Bronchial epithelial cell (primary cell): Measurements from ENCODE around the gene PPP1R18. TPM values are rescaled to one million over a fixed set of nuclear protein-coding genes. Genes with fewer than 3 reads are reported as not detected.
A peak's percentile ranks its signal among the peaks of the same experiment; 100 is the strongest.
"Not testable (repeated sequence)": the region's sequence is repeated elsewhere in the genome, so short reads cannot be mapped to it uniquely, and the experiment has no call there.

Experiments
- DNase-seq: peaks from one replicate; pipeline ENCODE4 v3.0.0-alpha.2; 2010; ENCODE audit warnings: low read depth
- FAIRE-seq: peaks from 2 replicates; lab custom pipeline; 2011; peaks lifted over from hg19 to GRCh38; lab: Jason Lieb, UNC
- H3K27me3 ChIP-seq: 2 replicates; pipeline ENCODE4 v1.5.1; 2011; ENCODE audit warnings: low read length; ENCODE audit not compliant: control insufficient read depth, insufficient read depth
- H3K36me3 ChIP-seq: 2 replicates; pipeline ENCODE4 v1.5.1; 2011; ENCODE audit warnings: low read length; ENCODE audit not compliant: control insufficient read depth, insufficient read depth
- H3K4me3 ChIP-seq: 2 replicates; pipeline ENCODE4 v1.5.1; 2011; ENCODE audit warnings: mild to moderate bottlenecking, low read depth, low read length, control low read depth
- total RNA-seq: library from RNA; depleted of rRNA; stranded (reverse); fragments of >200 nt; gene quantifications from 2 replicates; pipeline ENCODE4 v1.2.1, GENCODE V29; 2014
- TF ChIP-seq, protein P1 (sequence below): IDR thresholded peaks from 2 replicates; pipeline ENCODE4 v1.5.1; 2011; ENCODE audit warnings: mild to moderate bottlenecking, moderate library complexity, low read length, control low read depth, inconsistent platforms; ENCODE audit not compliant: insufficient read depth, severe bottlenecking

The PPP1R18 gene
- total RNA-seq, 1 donor from 2014 or later = 32.6 TPM

DNA sequence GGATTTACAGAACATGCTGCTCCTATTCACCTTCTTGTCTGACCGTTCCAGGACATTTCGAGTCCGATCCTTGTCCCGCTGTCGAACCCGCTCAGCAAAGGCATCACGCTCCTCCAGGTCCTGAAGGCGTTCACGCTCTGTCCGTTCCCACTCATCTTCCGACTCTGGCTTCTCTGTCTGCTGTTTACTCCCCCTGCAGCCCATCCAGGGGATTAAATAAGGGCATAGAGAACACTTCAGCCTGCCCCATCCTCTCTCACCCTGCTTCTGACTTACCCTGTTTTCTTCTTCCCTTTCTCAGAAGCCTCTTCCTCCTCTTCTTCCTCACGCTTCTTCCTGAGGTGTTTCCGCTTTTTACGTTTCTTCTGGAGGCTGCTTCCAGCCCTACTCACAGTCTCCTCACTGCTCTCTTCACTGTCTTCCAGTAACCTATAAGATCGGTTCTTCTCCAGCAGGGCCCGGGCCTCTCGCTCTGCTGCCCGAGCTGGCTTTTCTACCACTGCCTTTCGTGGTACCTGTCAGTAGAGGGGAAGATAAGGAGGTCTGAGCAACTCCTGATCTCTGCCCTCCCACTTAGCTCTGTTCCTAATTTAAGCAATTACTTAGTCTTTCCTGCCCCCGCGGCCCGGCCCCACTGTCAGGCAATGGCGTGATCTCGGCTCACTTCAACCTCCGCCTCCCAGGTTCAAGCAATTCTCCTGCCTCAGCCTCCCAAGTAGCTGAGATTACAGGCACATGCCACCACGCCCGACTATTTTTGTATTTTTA, 15.5 kb downstream of the PPP1R18 start:
- FAIRE-seq (no peak), DNase-seq (no peak)
- Histone ChIP-seq H3K36me3 (peaks cover 13% of the 10 kb centered on the region), H3K27me3 (no peaks in the 10 kb centered on the region), H3K4me3 (no peak overlapping the region)
- TF ChIP-seq, protein P1, sequence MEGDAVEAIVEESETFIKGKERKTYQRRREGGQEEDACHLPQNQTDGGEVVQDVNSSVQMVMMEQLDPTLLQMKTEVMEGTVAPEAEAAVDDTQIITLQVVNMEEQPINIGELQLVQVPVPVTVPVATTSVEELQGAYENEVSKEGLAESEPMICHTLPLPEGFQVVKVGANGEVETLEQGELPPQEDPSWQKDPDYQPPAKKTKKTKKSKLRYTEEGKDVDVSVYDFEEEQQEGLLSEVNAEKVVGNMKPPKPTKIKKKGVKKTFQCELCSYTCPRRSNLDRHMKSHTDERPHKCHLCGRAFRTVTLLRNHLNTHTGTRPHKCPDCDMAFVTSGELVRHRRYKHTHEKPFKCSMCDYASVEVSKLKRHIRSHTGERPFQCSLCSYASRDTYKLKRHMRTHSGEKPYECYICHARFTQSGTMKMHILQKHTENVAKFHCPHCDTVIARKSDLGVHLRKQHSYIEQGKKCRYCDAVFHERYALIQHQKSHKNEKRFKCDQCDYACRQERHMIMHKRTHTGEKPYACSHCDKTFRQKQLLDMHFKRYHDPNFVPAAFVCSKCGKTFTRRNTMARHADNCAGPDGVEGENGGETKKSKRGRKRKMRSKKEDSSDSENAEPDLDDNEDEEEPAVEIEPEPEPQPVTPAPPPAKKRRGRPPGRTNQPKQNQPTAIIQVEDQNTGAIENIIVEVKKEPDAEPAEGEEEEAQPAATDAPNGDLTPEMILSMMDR = peak; percentile 4

DNA sequence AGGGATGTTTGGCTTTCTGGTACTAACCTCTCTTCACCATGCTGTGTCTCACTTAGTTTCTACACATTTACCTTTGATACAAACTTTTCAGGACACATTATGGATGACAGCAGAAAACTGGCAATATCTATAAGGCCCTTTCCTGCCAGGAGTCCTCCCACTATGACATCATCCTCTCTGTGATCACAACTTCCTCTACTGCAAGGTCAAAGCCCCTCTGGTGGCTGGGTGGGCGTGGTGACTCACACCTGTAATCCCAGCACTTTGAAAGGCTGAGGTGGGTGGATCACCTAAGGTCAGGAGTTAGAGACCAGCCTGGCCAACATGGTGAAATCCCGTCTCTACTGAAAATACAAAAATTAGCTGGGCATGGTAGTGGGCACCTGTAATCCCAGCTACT, 20.1 kb downstream of the PPP1R18 start:
- peaks cover 36% of the 10 kb centered on the region for H3K36me3 ChIP-seq
- DNase-seq = peak; percentile 64
- H3K27me3 ChIP-seq, FAIRE-seq, H3K4me3 ChIP-seq: not testable (repeated sequence)

DNA sequence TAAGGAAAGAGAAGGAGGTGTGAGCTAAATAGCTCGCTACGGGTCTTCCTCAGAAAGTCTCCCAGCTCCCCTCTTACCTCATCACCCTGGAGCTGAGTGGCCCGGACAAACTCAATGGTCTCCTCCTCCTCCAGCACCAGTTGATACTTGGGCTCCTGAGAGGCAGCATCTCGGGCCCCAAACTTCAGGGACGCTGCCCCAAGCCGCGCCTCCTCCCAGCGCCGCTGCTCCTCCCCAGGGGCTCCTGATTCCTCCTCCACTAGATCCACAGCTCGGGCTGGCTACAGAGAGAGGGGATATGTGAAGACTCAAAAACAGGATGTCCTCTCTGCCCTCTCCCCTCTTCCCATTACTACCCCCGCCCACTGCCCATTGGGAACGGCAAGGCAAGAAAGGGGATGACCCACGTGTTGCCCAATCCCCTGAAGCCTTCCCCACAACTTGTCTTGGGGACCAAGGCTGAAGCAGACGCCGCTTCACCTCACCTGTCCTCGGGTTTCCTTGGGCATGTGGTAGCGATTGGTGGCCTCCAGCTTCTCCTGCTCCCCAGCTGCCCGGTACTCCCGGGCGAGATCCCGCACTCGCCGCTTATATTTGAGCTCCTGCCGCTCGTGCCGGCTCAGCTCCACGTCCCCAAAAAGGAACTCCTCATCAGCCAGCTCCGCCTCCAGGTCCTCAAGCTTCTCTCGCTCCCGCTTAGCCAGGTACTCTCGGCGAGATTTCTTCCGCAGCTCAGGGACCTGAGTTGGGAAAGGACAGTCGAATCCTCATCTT, 21.3 kb downstream of the PPP1R18 start:
- FAIRE-seq (no peak), DNase-seq (no peak)
- peaks cover 35% of the 10 kb centered on the region for H3K36me3 ChIP-seq
- TF ChIP-seq, protein P1 = no peak
- H3K4me3 ChIP-seq = no peak overlapping the region
- no peaks in the 10 kb centered on the region for H3K27me3 ChIP-seq

DNA sequence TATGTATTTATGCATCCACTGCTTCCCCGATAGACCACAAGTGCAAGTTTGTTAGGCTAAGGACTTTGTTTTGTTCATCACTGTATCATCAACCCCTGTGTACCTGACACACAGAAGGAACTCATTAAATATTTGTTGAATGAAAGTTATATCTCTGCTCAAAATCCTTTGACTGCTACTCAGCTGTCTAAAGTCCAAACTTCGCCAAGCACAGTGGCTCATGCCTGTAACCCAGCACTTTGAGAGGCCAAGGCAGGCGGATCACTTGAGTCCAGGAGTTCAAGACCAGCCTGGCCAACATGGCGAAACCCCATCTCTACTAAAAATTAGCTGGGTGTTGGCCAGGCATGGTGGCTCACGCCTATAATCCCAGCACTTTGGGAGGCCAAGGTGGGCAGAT, 28.5 kb downstream of the PPP1R18 start:
- not testable (repeated sequence) for H3K4me3 ChIP-seq, FAIRE-seq, DNase-seq, H3K27me3 ChIP-seq
- H3K36me3 ChIP-seq = peaks cover 42% of the 10 kb centered on the region

DNA sequence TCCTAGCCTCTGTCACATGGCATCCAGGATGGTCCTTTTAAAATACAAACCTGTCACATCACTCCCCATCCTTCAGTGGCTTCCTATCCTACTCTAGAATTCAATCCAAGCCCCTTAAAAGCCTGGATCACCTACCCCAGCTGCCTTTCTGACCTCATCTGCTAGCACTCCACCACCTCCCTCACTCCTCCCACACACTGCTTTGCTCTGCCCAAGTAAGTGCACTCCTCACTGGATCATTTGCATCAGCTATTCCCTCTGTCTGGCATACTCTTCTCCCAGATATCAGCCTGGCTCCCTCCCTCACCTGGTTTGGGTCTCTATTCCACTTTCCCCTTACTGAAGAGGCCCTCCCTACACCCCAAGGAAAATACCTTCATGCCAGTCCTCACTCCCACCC, 29.0 kb downstream of the PPP1R18 start:
- Histone ChIP-seq H3K27me3 (no peaks in the 10 kb centered on the region), H3K36me3 (peaks cover 41% of the 10 kb centered on the region), H3K4me3 (no peak overlapping the region)
- TF ChIP-seq, protein P1 = no peak
- no peak for FAIRE-seq
- DNase-seq = no peak

DNA sequence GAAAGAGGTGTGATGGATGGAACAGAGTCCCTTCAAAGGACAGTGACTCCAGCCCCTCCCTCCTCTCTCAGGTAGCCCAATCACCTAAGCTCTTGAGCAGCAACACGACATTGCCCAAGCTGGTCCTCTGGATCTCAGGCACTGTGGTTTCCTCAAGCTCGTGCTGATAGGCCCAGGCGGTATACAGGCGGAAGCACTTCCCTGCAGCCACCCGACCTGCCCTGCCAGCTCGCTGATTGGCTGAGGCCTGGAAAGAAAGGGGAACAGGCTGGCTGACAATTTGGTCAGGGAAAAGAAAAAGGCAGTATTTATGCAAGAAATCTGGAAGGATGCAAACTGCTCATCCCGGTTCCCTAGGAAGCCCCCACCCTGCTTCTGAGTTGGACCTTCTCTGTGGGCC, 29.9 kb downstream of the PPP1R18 start:
- Histone ChIP-seq H3K4me3 (no peak overlapping the region), H3K27me3 (no peaks in the 10 kb centered on the region), H3K36me3 (peaks cover 40% of the 10 kb centered on the region)
- no peak for DNase-seq
- FAIRE-seq = no peak
- TF ChIP-seq, protein P1 = no peak
